AG04450 (cell line): ENCODE data around the gene MND1. TPM values are rescaled to one million over a fixed set of nuclear protein-coding genes. Genes with fewer than 3 reads are reported as not detected.

ENCODE experiments used
- CTCF ChIA-PET: fragments of 300-600, 350-600 bp; formaldehyde crosslinking; extraction: SDS; loops from one replicate; lab custom pipeline; 2022; ENCODE audit warnings: antibody characterized with exemption, inconsistent platforms; lab: Charles Lee
- POLR2A ChIA-PET: fragments of 350-600 bp; formaldehyde crosslinking; extraction: SDS; loops from one replicate; lab custom pipeline; 2021; ENCODE audit warnings: antibody characterized with exemption, inconsistent platforms; lab: Yijun Ruan, JAX
- DNase-seq: peaks from one replicate; pipeline ENCODE4 v3.0.0-alpha.2; 2011; ENCODE audit warnings: low read depth, low spot score
- H3K27ac ChIP-seq: one replicate; pipeline ENCODE4 v1.5.1; 2012; ENCODE audit warnings: low read depth, low read length, control low read depth
- H3K27me3 ChIP-seq: one replicate; pipeline ENCODE4 v1.6.0; 2012; ENCODE audit warnings: low read length; ENCODE audit not compliant: control insufficient read depth, insufficient read depth
- H3K4me3 ChIP-seq: 2 replicates; pipeline ENCODE4 v1.5.1; 2011; ENCODE audit warnings: mild to moderate bottlenecking, low read depth, low read length, control low read depth
- H3K9me3 ChIP-seq: 2 replicates; pipeline ENCODE4 v1.5.1; 2012; ENCODE audit warnings: low read length; ENCODE audit not compliant: control insufficient read depth, insufficient read depth
- polyA plus RNA-seq: library from polyadenylated mRNA; depleted of rRNA; stranded (reverse); fragments of >200 nt; gene quantifications from 2 replicates; pipeline ENCODE4 v1.2.3, GENCODE V29; 2011; rRNA removed
- small RNA-seq: library from RNA; depleted of rRNA; stranded (forward); fragments of <200 nt; gene quantifications from one replicate; pipeline ENCODE3, GENCODE V24; 2012; ENCODE audit warnings: low read depth; ENCODE audit not compliant: insufficient read length
- TF ChIP-seq, protein P1 (sequence below): IDR thresholded peaks from 2 replicates; pipeline ENCODE4 v1.5.1; 2011; ENCODE audit warnings: low read depth, low read length, control low read depth, inconsistent platforms

The MND1 gene
- polyA plus RNA-seq, 1 experiment: 2.2 TPM

- no peaks in the 10 kb centered on the region; the same call in 1 of the 2 replicates for H3K9me3 ChIP-seq
- no peak overlapping the region for H3K27ac ChIP-seq
- DNase-seq: no peak
- CTCF ChIA-PET: interaction anchor here (0.6 to 2.9 kb wide), 3 partner anchors 110 to 120 kb away, joined by 3 to 26 read pairs (median 3); partner anchors contain the start of gene MND1
- TF ChIP-seq, protein P1, sequence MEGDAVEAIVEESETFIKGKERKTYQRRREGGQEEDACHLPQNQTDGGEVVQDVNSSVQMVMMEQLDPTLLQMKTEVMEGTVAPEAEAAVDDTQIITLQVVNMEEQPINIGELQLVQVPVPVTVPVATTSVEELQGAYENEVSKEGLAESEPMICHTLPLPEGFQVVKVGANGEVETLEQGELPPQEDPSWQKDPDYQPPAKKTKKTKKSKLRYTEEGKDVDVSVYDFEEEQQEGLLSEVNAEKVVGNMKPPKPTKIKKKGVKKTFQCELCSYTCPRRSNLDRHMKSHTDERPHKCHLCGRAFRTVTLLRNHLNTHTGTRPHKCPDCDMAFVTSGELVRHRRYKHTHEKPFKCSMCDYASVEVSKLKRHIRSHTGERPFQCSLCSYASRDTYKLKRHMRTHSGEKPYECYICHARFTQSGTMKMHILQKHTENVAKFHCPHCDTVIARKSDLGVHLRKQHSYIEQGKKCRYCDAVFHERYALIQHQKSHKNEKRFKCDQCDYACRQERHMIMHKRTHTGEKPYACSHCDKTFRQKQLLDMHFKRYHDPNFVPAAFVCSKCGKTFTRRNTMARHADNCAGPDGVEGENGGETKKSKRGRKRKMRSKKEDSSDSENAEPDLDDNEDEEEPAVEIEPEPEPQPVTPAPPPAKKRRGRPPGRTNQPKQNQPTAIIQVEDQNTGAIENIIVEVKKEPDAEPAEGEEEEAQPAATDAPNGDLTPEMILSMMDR: no peak
- no peaks in the 10 kb centered on the region for H3K27me3 ChIP-seq
- POLR2A ChIA-PET: no interaction called here
- H3K4me3 ChIP-seq: no peak overlapping the region
Observed at GRCh38 chr4:153464068-153464467, 119.6 kb downstream of the MND1 start.

Small RNA genes within 50 kb of the gene (small RNA-seq; reads per million reads assigned to genes)
- not detected for gene RN7SL419P

Other genes starting within 250 kb of the MND1 start
- 30.4 and 31.3 TPM in 2 replicates for gene TRIM2, start 140.2 kb upstream of the MND1 start, polyA plus RNA-seq
- gene TMEM131L, start 121.7 kb downstream of the MND1 start, polyA plus RNA-seq: 13.2 and 15.5 TPM in 2 replicates